A549 (cell line): ENCODE measurements around the gene ANKRD11. TPM values are rescaled to one million over a fixed set of nuclear protein-coding genes. Genes with fewer than 3 reads are reported as not detected.
"Not testable (repeated sequence)": the region's sequence is repeated elsewhere in the genome, so short reads cannot be mapped to it uniquely, and the experiment has no call there.

Experiments
- ATAC-seq, 2 experiments: fragments of 200-7000 bp in 1 of 2; fragments of >200 bp in 1 of 2; cut with Nextera tagmentation in 1 of 2; cut with Tn5 transposase in 1 of 2; 3 replicates each; pipeline versions ENCODE4 v1.8.0 to v1.9.1; 2018 to 2020; ENCODE audit warnings: mild to moderate bottlenecking in 1 of 2, moderate library complexity in 1 of 2
- CTCF ChIA-PET: fragments of 300-600 bp; sonication (Branson Sonifier 250); formaldehyde crosslinking; extraction: SDS; loops from one replicate; lab custom pipeline; 2021; ENCODE audit warnings: antibody characterized with exemption, inconsistent platforms; lab: Yijun Ruan, JAX
- POLR2A ChIA-PET: fragments of 350-600 bp; formaldehyde crosslinking; extraction: SDS; loops from one replicate; lab custom pipeline; 2021; ENCODE audit warnings: antibody characterized with exemption, inconsistent platforms; lab: Yijun Ruan, JAX
- DNase-seq, 2 experiments: peaks; one replicate each; pipeline versions ENCODE4 v3.0.0 to v3.0.0-alpha.2; 2011 to 2016; ENCODE audit warnings: low read depth in 1 of 2, low spot score in 1 of 2
- FAIRE-seq: peaks from 2 replicates; lab custom pipeline; 2011; peaks lifted over from hg19 to GRCh38; lab: Jason Lieb, UNC
- H3K27ac ChIP-seq, 2 experiments: fragments of >200 bp; sonication (Bioruptor Twin); formaldehyde crosslinking; 3 replicates each; pipeline ENCODE4 v1.5.1; 2016 to 2017
- H3K4me1 ChIP-seq: fragments of >200 bp; sonication (Bioruptor Twin); formaldehyde crosslinking; 3 replicates; pipeline ENCODE4 v1.6.1; 2016
- H3K4me2 ChIP-seq: fragments of >200 bp; sonication (Bioruptor Twin); formaldehyde crosslinking; 3 replicates; pipeline ENCODE4 v1.6.1; 2016
- H3K4me3 ChIP-seq: fragments of >200 bp; sonication (Bioruptor Twin); formaldehyde crosslinking; 3 replicates; pipeline ENCODE4 v1.5.1; 2016
- H3K9me3 ChIP-seq: fragments of >200 bp; sonication (Bioruptor Twin); formaldehyde crosslinking; 3 replicates; pipeline ENCODE4 v1.6.1; 2016
- BCL3 ChIP-seq: fragments of >200 bp; sonication (Bioruptor Twin); formaldehyde crosslinking; IDR thresholded peaks from 3 replicates; pipeline ENCODE4 v1.6.1; 2016
- BHLHE40 ChIP-seq: IDR thresholded peaks from 2 replicates; pipeline ENCODE4 v1.6.1; 2012; ENCODE audit warnings: low read depth, low read length, inconsistent platforms
- CBX2 ChIP-seq: fragments of 200-600 bp; sonication (generic); IDR thresholded peaks from 2 replicates; pipeline ENCODE4 v1.6.1; 2016; ENCODE audit warnings: low read depth, mild to moderate bottlenecking, borderline replicate concordance
- CHD4 ChIP-seq: fragments of 200-600 bp; sonication (generic); IDR thresholded peaks from 2 replicates; pipeline ENCODE4 v1.6.1; 2016; ENCODE audit warnings: antibody characterized with exemption, mild to moderate bottlenecking, borderline replicate concordance
- CTCF ChIP-seq: fragments of >200 bp; sonication (Bioruptor Twin); formaldehyde crosslinking; IDR thresholded peaks from 3 replicates; pipeline ENCODE4 v1.5.1; 2016
- EP300 ChIP-seq, 2 experiments: fragments of >200 bp; sonication (Bioruptor Twin); formaldehyde crosslinking; IDR thresholded peaks; 2 replicates in 1 of 2; 3 replicates in 1 of 2; pipeline ENCODE4 v1.6.1; 2016 to 2017
- ESRRA ChIP-seq: fragments of 150-350 bp; IDR thresholded peaks from 2 replicates; pipeline ENCODE4 v1.6.1; 2014; ENCODE audit warnings: mild to moderate bottlenecking, low read length, borderline replicate concordance
- FOSB ChIP-seq: fragments of 250-450 bp; sonication (Bioruptor Pico); IDR thresholded peaks from 2 replicates; pipeline ENCODE4 v1.5.0; 2020; ENCODE audit warnings: mild to moderate bottlenecking, moderate library complexity
- FOXS1 ChIP-seq: fragments of 250-450 bp; sonication (Bioruptor Pico); IDR thresholded peaks from 2 replicates; pipeline ENCODE4 v1.5.0; 2020; ENCODE audit warnings: mild to moderate bottlenecking, moderate library complexity
- HEYL ChIP-seq: fragments of 250-450 bp; sonication (Bioruptor Pico); IDR thresholded peaks from 2 replicates; pipeline ENCODE4 v1.8.0; 2021; ENCODE audit warnings: mild to moderate bottlenecking, moderate library complexity
- HOXB13 ChIP-seq: fragments of 250-450 bp; sonication (Bioruptor Pico); IDR thresholded peaks from 2 replicates; pipeline ENCODE4 v1.5.0; 2020; ENCODE audit warnings: low read depth, mild to moderate bottlenecking, moderate library complexity
- JUNB ChIP-seq: fragments of >200 bp; sonication (Bioruptor Twin); formaldehyde crosslinking; IDR thresholded peaks from 2 replicates; pipeline ENCODE4 v1.6.1; 2016
- KDM1A ChIP-seq: fragments of 200-600 bp; sonication (generic); IDR thresholded peaks from 2 replicates; pipeline ENCODE4 v1.6.1; 2016; ENCODE audit warnings: low read depth, mild to moderate bottlenecking
- KDM5A ChIP-seq: fragments of 200-600 bp; sonication (generic); IDR thresholded peaks from 2 replicates; pipeline ENCODE4 v1.6.1; 2016; ENCODE audit warnings: antibody characterized with exemption, mild to moderate bottlenecking
- MAX ChIP-seq: IDR thresholded peaks from 2 replicates; pipeline ENCODE4 v1.6.1; 2012
- MAZ ChIP-seq: fragments of 150-350 bp; IDR thresholded peaks from 2 replicates; pipeline ENCODE4 v1.6.1; 2014; ENCODE audit warnings: antibody characterized with exemption, low read depth, low read length, borderline replicate concordance
- NFE2L2 ChIP-seq: fragments of 150-350 bp; conservative IDR thresholded peaks from 2 replicates; pipeline ENCODE4 v1.6.1; 2014; ENCODE audit warnings: low read length
- NR3C1 ChIP-seq: fragments of >200 bp; sonication (Bioruptor Twin); formaldehyde crosslinking; IDR thresholded peaks from 3 replicates; pipeline ENCODE4 v1.6.1; 2017
- PHF8 ChIP-seq: fragments of 200-600 bp; sonication (generic); IDR thresholded peaks from 2 replicates; pipeline ENCODE4 v1.6.1; 2016; ENCODE audit warnings: low read depth, mild to moderate bottlenecking, antibody characterized with exemption, moderate library complexity, borderline replicate concordance
- RAD21 ChIP-seq, 2 experiments: fragments of >200 bp in 1 of 2; sonication (Bioruptor Twin) in 1 of 2; formaldehyde crosslinking in 1 of 2; IDR thresholded peaks in 1 of 2; conservative IDR thresholded peaks in 1 of 2; 2 replicates in 1 of 2; 3 replicates in 1 of 2; pipeline ENCODE4 v1.6.1; 2012 to 2018; ENCODE audit warnings: inconsistent platforms in 1 of 2
- RARB ChIP-seq: fragments of 250-450 bp; sonication (Bioruptor Pico); IDR thresholded peaks from 2 replicates; pipeline ENCODE4 v1.8.0; 2021; ENCODE audit warnings: mild to moderate bottlenecking, moderate library complexity
- SREBF2 ChIP-seq: fragments of 450-650 bp; IDR thresholded peaks from 2 replicates; pipeline ENCODE4 v1.6.1; 2014; ENCODE audit warnings: mild to moderate bottlenecking, moderate library complexity
- TP53 ChIP-seq: fragments of 250-450 bp; sonication (Bioruptor Pico); IDR thresholded peaks from 2 replicates; pipeline ENCODE4 v1.5.0; 2021; ENCODE audit warnings: mild to moderate bottlenecking, moderate library complexity
- ZNF302 ChIP-seq: fragments of 250-450 bp; sonication (Bioruptor Pico); IDR thresholded peaks from 2 replicates; pipeline ENCODE4 v1.9.0; 2021; ENCODE audit warnings: inconsistent platforms, mild to moderate bottlenecking, moderate library complexity
- WGBS: methylation state at CpG from one replicate; pipeline ENCODE4 v1.1.6; 2017; ENCODE audit errors: missing lambda C conversion rate; 5-methylcytosine and 5-hydroxymethylcytosine counted together
- polyA plus RNA-seq, 4 experiments: library from polyadenylated mRNA; depleted of rRNA in 3 of 4; stranded (reverse); fragments of >200 nt; fragmentation: RNase III in 1 of 4; extraction: RNeasy Plus Mini Kit Qiagen cat#74134 plus additional on column Dnase treatment in 1 of 4; gene quantifications; 2 replicates in 3 of 4; 3 replicates in 1 of 4; pipeline ENCODE4 v1.2.3, GENCODE V29; 2011 to 2017
- TF ChIP-seq, protein P1 (sequence below): IDR thresholded peaks from 2 replicates; pipeline ENCODE4 v1.6.1; 2012; ENCODE audit warnings: low read depth, borderline replicate concordance
- TF ChIP-seq, protein P2 (sequence below): fragments of 250-450 bp; sonication (Bioruptor Pico); IDR thresholded peaks from 2 replicates; pipeline ENCODE4 v1.5.0; 2021; ENCODE audit warnings: mild to moderate bottlenecking, moderate library complexity, borderline replicate concordance

ANKRD11 gene
- polyA plus RNA-seq, 2 of the 4 experiments (the other 2 are of a cell fraction) = 53.6 to 54.9 TPM

DNA sequence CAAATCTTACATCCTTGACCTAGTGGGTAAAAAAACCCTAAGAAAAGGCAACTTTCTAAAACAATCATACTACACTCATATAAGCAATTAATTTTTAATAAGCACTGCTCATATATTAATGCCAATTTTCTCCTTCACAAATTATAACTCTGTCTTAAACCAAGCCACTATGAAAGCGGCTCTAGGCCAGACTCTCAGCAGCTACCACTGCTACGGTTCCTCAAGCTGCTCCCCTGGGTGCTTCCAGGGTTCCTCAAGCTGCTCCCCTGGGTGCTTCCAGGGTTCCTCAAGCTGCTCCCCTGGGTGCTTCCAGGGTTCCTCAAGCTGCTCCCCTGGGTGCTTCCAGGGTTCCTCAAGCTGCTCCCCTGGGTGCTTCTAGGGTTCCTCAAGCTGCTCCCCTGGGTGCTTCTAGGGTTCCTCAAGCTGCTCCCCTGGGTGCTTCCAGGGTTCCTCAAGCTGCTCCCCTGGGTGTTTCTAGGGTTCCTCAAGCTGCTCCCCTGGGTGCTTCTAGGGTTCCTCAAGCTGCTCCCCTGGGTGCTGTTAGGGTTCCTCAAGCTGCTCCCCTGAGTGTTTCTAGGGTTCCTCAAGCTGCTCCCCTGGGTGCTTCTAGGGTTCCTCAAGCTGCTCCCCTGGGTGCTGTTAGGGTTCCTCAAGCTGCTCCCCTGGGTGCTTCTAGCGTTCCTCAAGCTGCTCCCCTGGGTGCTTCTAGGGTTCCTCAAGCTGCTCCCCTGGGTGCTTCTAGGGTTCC, 35.8 kb downstream of the ANKRD11 start:
- H3K4me1 ChIP-seq = peaks cover 56% of the 10 kb centered on the region
- POLR2A ChIA-PET, H3K4me2 ChIP-seq, H3K27ac ChIP-seq, FAIRE-seq, H3K4me3 ChIP-seq, H3K9me3 ChIP-seq, ATAC-seq, DNase-seq: not testable (repeated sequence)
- WGBS = 95% methylated on average over 2 of the region's 3 CpGs
- CTCF ChIA-PET = interaction anchor here (0.9 kb wide), 1 partner anchor 27 kb away, joined by 3 read pairs; no protein-coding TSS in a partner anchor

DNA sequence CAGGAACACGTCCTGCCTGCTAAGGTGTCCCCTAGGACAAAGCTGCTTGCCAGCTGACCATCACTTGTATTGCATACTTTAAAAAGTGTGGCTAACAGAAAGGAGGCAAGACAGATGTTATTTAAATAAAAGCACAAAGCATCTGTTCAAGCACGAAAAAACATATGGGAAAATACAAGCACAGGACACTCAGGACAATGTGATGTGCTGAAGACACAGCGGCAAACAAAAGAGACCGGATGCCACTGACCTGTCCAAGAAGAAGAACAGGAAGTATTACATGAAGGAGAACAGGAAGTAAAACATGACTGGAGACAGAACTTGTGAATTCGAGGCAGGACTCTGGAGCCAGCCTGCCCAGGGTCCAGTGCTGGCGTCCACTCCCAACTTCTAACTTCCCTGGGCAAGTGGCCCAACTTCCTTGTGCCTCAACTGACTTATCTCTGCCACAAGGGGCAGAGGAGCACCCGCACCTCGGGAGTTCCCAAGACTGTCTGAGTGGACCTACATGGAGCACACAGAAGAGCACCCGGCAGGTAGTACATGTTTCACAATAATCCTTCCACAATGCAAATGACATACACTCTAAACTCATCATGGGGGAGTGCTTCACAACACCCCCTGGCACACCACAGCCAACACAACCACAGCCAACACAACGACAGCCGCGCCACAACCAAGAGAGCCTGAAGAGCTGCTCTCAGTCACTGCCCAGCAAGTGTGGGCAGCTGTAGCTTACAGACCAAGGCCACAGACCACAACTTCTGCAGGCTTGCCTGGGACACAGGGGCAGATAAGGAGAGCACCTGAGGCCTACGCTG, 36.6 kb downstream of the ANKRD11 start:
- Histone ChIP-seq H3K27ac (no peak overlapping the region), H3K4me1 (peaks cover 48% of the 10 kb centered on the region), H3K4me3 (no peak overlapping the region), H3K4me2 (peak overlapping the region; percentile 2; the same call in 1 of the 3 replicates), H3K9me3 (peaks cover 4% of the 10 kb centered on the region; the same call in 1 of the 3 replicates)
- WGBS = 76% methylated on average over 13 of the region's 13 CpGs
- no peak for TF ChIP-seq HEYL
- no peak for TF ChIP-seq SREBF2
- TF ChIP-seq MAZ = no peak
- TF ChIP-seq NFE2L2 = no peak
- no peak for TF ChIP-seq BHLHE40
- TF ChIP-seq ZNF302 (CRISPR knock-in tag) = no peak
- no peak for TF ChIP-seq FOSB (CRISPR knock-in tag)
- TF ChIP-seq CHD4 = no peak
- TF ChIP-seq TP53 (CRISPR knock-in tag) = no peak
- no peak for TF ChIP-seq KDM1A
- TF ChIP-seq, protein P1, sequence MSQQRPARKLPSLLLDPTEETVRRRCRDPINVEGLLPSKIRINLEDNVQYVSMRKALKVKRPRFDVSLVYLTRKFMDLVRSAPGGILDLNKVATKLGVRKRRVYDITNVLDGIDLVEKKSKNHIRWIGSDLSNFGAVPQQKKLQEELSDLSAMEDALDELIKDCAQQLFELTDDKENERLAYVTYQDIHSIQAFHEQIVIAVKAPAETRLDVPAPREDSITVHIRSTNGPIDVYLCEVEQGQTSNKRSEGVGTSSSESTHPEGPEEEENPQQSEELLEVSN = no peak
- TF ChIP-seq FOXS1 (CRISPR knock-in tag) = no peak
- TF ChIP-seq RAD21 (conservative IDR thresholded peaks at IDR 0.05 in 1 of 2, IDR thresholded peaks at IDR 0.05 in 1 of 2) = no peak
- no peak for TF ChIP-seq ESRRA
- no peak for TF ChIP-seq CTCF
- TF ChIP-seq MAX = no peak
- no peak for TF ChIP-seq KDM5A
- TF ChIP-seq EP300 (IDR thresholded peaks at IDR 0.05) = no peak
- no peak for TF ChIP-seq CBX2
- TF ChIP-seq JUNB = no peak
- POLR2A ChIA-PET = no interaction called here
- DNase-seq = peak; percentile 51 to 56
- no peak for FAIRE-seq
- CTCF ChIA-PET = no interaction called here
- ATAC-seq = peak; percentile 81 to 86

DNA sequence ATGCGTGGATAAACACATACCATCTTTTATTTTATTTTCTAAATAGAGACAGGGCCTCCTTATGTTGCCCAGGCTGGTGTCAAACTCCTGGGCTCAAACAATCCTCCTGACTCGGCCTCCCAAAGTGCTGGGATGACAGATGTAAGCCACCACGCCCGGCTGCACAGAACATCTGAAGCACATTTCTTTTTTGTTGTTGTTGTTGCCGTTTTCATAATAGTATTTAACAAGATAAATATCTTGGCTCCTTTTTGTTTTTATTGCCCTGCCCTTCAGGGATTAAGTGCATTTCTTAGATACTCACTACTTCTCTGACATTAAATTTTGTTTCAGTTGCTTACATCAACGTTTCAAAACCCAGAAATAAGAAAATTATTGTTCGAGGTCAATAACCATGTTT, 37.4 kb downstream of the ANKRD11 start:
- CTCF ChIA-PET = no interaction called here
- H3K9me3 ChIP-seq = peaks cover 4% of the 10 kb centered on the region; the same call in 1 of the 3 replicates
- no peak overlapping the region for H3K4me3 ChIP-seq
- FAIRE-seq = no peak
- WGBS = 72% methylated on average over 7 of the region's 7 CpGs
- DNase-seq = no peak
- no peak overlapping the region; the same call in 2 of the 3 replicates for H3K4me2 ChIP-seq
- ATAC-seq = no peak
- no peak overlapping the region for H3K27ac ChIP-seq
- POLR2A ChIA-PET = no interaction called here
- peaks cover 48% of the 10 kb centered on the region; the same call in 2 of the 3 replicates for H3K4me1 ChIP-seq
- TF ChIP-seq MAZ = no peak
- TF ChIP-seq, protein P2, sequence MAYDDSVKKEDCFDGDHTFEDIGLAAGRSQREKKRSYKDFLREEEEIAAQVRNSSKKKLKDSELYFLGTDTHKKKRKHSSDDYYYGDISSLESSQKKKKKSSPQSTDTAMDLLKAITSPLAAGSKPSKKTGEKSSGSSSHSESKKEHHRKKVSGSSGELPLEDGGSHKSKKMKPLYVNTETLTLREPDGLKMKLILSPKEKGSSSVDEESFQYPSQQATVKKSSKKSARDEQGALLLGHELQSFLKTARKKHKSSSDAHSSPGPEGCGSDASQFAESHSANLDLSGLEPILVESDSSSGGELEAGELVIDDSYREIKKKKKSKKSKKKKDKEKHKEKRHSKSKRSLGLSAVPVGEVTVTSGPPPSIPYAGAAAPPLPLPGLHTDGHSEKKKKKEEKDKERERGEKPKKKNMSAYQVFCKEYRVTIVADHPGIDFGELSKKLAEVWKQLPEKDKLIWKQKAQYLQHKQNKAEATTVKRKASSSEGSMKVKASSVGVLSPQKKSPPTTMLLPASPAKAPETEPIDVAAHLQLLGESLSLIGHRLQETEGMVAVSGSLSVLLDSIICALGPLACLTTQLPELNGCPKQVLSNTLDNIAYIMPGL (CRISPR knock-in tag) = no peak
- TF ChIP-seq PHF8 = no peak
- TF ChIP-seq RARB = no peak
- TF ChIP-seq EP300 (IDR thresholded peaks at IDR 0.05) = no peak
- TF ChIP-seq, protein P1 = no peak
- TF ChIP-seq BCL3 = no peak
- TF ChIP-seq HOXB13 (CRISPR knock-in tag) = no peak
- TF ChIP-seq NR3C1 = no peak
